ENCODE measurements around the gene HIP1R.

Gene HIP1R

DNA sequence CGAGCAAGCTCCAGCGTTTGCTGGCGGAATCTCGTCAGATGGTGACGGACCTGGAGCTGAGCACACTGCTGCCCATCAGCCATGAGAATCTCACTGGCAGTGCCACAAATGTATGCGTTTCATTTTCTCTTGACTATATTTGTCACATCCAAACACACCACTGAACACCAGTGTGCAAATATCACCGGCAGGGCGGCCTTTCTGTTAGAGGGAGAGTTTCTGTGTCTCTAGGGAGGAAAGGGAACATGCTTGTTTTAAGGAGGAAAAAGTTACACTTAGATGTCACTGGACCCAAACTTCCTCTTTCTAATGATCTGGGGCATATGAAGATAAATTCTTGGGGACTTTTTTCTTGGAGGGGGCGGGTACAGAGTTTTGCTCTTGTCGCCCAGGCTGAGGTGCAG, 21.9 kb upstream of the HIP1R start:
- no peak for DNase-seq (ENCODE audit: low read depth)
- H3K4me3 ChIP-seq (ENCODE audit: control insufficient read depth, low read depth, low read length) = no peak overlapping the region
- no peak for TF ChIP-seq CTCF (IDR thresholded peaks at IDR 0.05; ENCODE audit: control insufficient read depth, insufficient read depth, low read depth, low read length, missing control alignments)

GRCh38 chr12:122819209-122819785, 16.0 kb upstream of the HIP1R start:
- TF ChIP-seq CTCF (IDR thresholded peaks at IDR 0.05; ENCODE audit: control insufficient read depth, insufficient read depth, low read depth, low read length, missing control alignments) = no peak
- H3K4me3 ChIP-seq (ENCODE audit: control insufficient read depth, low read depth, low read length) = no peak overlapping the region
- DNase-seq (ENCODE audit: low read depth) = no peak

DNA sequence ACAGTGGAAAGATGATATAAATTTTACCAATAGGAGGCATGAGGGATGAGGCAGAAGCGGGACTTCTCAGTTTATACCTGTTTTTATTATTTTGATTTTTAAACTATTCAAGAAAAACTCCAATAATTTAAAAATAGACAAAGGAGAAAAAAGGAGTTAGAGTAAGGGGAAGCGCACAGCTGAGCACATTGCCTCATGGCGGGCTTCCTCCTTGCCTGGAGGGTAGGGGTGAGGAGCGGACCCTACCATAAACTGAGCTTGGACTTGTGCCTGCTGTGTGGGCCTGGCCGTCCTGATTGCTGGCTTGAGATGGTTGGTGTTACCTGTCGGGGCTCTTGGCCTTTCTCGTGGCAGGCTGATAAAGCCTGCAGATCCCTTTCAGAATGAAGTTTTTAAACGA, 15.1 kb upstream of the HIP1R start:
- no peak for DNase-seq (ENCODE audit: low read depth)
- no peak overlapping the region for H3K4me3 ChIP-seq (ENCODE audit: control insufficient read depth, low read depth, low read length)
- TF ChIP-seq CTCF (IDR thresholded peaks at IDR 0.05; ENCODE audit: control insufficient read depth, insufficient read depth, low read depth, low read length, missing control alignments) = no peak

- DNase-seq (ENCODE audit: low read depth) = no peak
- no peak overlapping the region for H3K4me3 ChIP-seq (ENCODE audit: control insufficient read depth, low read depth, low read length)
- no peak for TF ChIP-seq CTCF (IDR thresholded peaks at IDR 0.05; ENCODE audit: control insufficient read depth, insufficient read depth, low read depth, low read length, missing control alignments)
Measured at GRCh38 chr12:122820838-122821271, 14.4 kb upstream of the HIP1R start.

GRCh38 chr12:122823429-122823828, 11.8 kb upstream of the HIP1R start:
- TF ChIP-seq CTCF (IDR thresholded peaks at IDR 0.05; ENCODE audit: control insufficient read depth, insufficient read depth, low read depth, low read length, missing control alignments) = no peak
- no peak overlapping the region for H3K4me3 ChIP-seq (ENCODE audit: control insufficient read depth, low read depth, low read length)
- no peak for DNase-seq (ENCODE audit: low read depth)

GRCh38 chr12:122825773-122826724, 9.2 kb upstream of the HIP1R start:
- TF ChIP-seq CTCF (IDR thresholded peaks at IDR 0.05; ENCODE audit: control insufficient read depth, insufficient read depth, low read depth, low read length, missing control alignments) = no peak
- H3K4me3 ChIP-seq (ENCODE audit: control insufficient read depth, low read depth, low read length) = peak overlapping the region; percentile 35
- no peak for DNase-seq (ENCODE audit: low read depth)

Data from AG09309 (cell line).